Measurements from ENCODE around the gene ZNF70. TPM values are rescaled to one million over a fixed set of nuclear protein-coding genes. Genes with fewer than 3 reads are reported as not detected.

ZNF70 gene
- total and polyA plus RNA-seq, 2 of the 13 experiments (the other 11 are each of a cell fraction or from before 2014, with no cell fraction given): 0.62 to 3.6 TPM

DNA sequence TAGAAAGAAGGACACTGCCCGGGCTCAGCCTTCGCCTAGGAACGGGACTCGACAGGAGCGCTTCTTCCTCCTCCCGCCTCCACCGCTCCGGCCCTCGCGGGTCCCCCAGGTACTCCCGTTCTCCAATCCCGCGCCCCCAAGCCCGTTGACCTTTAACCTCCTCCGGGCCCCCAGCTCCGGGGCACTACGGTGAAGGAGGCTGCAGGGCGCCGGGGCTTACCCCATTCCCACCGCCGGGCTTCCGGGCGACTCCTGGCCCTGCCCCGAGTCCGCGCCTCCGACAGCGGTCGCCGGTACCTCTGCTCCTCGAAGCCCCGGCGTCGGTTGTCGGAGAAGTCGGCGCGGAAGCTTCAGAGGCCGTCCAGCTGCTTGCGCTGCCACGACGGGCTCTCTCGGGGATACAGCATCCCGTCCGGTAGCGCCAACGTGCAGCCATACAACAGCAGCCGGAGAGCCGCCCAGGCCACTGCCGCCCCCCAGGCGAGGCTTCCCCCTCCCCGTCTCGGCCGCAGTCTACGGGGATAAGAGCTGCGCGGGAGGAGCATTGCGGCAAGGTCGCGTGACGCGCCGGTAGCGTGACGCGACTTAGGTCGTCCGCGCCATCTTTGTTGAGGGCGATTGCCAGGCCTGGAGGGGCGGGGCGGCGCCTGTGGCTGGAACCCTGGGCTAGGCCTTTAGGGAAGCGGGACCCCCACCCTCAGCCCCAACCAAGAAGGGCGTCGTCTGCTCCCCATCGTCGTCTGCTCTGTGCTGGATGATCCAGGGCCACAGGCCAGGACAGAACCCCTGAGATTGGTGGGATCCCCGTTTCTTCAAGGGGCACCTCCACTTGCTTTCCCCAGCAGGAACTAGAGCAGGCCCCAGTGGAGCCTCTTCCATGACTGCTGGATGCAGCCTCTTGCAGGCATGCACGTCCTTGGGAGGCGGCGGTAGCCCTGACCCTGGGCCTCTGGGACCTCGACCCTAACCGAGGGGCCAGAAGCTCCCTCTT lies 33.8 kb downstream of the ZNF70 start (continued):
- TF ChIP-seq NBN (conservative IDR thresholded peaks at IDR 0.05) (no peak), ZNF10 (CRISPR knock-in tag; IDR thresholded peaks at IDR 0.05; ENCODE audit: borderline replicate concordance, low read depth) (no peak), FOXC1 (CRISPR knock-in tag; IDR thresholded peaks at IDR 0.05; ENCODE audit: borderline replicate concordance) (peak; percentile 88), SRSF9 (IDR thresholded peaks at IDR 0.05; ENCODE audit: borderline replicate concordance, insufficient read depth, low read depth, low read length, poor library complexity, severe bottlenecking) (no peak), HBP1 (CRISPR knock-in tag; IDR thresholded peaks at IDR 0.05; ENCODE audit: low read depth) (peak; percentile 62; the same call in 1 of the 2 replicates), ZNF292 (CRISPR knock-in tag; IDR thresholded peaks at IDR 0.05; ENCODE audit: borderline replicate concordance, low read depth) (no peak; the same call in 1 of the 2 replicates), MZF1 (CRISPR knock-in tag; IDR thresholded peaks at IDR 0.05; ENCODE audit: borderline replicate concordance) (no peak), ZNF546 (CRISPR knock-in tag; conservative IDR thresholded peaks at IDR 0.05) (peak; percentile 64), ZNF839 (CRISPR knock-in tag; IDR thresholded peaks at IDR 0.05; ENCODE audit: borderline replicate concordance) (no peak), SOX5 (CRISPR knock-in tag; IDR thresholded peaks at IDR 0.05; ENCODE audit: borderline replicate concordance) (no peak; the same call in 1 of the 2 replicates), ZNF205 (CRISPR knock-in tag; IDR thresholded peaks at IDR 0.05) (no peak; the same call in none of the 2 replicates), ZNF615 (CRISPR knock-in tag; IDR thresholded peaks at IDR 0.05; ENCODE audit: borderline replicate concordance) (no peak), GZF1 (CRISPR knock-in tag; IDR thresholded peaks at IDR 0.05) (no peak), MAFG (CRISPR knock-in tag; IDR thresholded peaks at IDR 0.05) (no peak), YEATS4 (CRISPR knock-in tag; IDR thresholded peaks at IDR 0.05; ENCODE audit: borderline replicate concordance) (peak; percentile 84), ZNF30 (CRISPR knock-in tag; IDR thresholded peaks at IDR 0.05) (no peak; the same call in 1 of the 2 replicates), MIER2 (CRISPR knock-in tag; IDR thresholded peaks at IDR 0.05) (no peak)
- TF ChIP-seq, protein P1, sequence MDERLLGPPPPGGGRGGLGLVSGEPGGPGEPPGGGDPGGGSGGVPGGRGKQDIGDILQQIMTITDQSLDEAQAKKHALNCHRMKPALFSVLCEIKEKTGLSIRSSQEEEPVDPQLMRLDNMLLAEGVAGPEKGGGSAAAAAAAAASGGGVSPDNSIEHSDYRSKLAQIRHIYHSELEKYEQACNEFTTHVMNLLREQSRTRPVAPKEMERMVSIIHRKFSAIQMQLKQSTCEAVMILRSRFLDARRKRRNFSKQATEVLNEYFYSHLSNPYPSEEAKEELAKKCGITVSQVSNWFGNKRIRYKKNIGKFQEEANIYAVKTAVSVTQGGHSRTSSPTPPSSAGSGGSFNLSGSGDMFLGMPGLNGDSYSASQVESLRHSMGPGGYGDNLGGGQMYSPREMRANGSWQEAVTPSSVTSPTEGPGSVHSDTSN (CRISPR knock-in tag; IDR thresholded peaks at IDR 0.05): no peak
- TF ChIP-seq, protein P2, sequence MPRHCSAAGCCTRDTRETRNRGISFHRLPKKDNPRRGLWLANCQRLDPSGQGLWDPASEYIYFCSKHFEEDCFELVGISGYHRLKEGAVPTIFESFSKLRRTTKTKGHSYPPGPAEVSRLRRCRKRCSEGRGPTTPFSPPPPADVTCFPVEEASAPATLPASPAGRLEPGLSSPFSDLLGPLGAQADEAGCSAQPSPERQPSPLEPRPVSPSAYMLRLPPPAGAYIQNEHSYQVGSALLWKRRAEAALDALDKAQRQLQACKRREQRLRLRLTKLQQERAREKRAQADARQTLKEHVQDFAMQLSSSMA (CRISPR knock-in tag; IDR thresholded peaks at IDR 0.05): peak; percentile 45; the same call in 1 of the 2 replicates
- TF ChIP-seq, protein P3, sequence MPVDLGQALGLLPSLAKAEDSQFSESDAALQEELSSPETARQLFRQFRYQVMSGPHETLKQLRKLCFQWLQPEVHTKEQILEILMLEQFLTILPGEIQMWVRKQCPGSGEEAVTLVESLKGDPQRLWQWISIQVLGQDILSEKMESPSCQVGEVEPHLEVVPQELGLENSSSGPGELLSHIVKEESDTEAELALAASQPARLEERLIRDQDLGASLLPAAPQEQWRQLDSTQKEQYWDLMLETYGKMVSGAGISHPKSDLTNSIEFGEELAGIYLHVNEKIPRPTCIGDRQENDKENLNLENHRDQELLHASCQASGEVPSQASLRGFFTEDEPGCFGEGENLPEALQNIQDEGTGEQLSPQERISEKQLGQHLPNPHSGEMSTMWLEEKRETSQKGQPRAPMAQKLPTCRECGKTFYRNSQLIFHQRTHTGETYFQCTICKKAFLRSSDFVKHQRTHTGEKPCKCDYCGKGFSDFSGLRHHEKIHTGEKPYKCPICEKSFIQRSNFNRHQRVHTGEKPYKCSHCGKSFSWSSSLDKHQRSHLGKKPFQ (CRISPR knock-in tag; IDR thresholded peaks at IDR 0.05; ENCODE audit: insufficient replicate concordance): no peak
- TF ChIP-seq, protein P4, sequence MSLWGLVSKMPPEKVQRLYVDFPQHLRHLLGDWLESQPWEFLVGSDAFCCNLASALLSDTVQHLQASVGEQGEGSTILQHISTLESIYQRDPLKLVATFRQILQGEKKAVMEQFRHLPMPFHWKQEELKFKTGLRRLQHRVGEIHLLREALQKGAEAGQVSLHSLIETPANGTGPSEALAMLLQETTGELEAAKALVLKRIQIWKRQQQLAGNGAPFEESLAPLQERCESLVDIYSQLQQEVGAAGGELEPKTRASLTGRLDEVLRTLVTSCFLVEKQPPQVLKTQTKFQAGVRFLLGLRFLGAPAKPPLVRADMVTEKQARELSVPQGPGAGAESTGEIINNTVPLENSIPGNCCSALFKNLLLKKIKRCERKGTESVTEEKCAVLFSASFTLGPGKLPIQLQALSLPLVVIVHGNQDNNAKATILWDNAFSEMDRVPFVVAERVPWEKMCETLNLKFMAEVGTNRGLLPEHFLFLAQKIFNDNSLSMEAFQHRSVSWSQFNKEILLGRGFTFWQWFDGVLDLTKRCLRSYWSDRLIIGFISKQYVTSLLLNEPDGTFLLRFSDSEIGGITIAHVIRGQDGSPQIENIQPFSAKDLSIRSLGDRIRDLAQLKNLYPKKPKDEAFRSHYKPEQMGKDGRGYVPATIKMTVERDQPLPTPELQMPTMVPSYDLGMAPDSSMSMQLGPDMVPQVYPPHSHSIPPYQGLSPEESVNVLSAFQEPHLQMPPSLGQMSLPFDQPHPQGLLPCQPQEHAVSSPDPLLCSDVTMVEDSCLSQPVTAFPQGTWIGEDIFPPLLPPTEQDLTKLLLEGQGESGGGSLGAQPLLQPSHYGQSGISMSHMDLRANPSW (CRISPR knock-in tag; IDR thresholded peaks at IDR 0.05; ENCODE audit: borderline replicate concordance): no peak; the same call in 1 of the 2 replicates
